EH (cell line): ENCODE measurements around the gene CRTAP.
"Not testable (repeated sequence)": the region's sequence is repeated elsewhere in the genome, so short reads cannot be mapped to it uniquely, and the experiment has no call there.

Source experiments
- DNase-seq: peaks from one replicate; pipeline ENCODE4 v3.0.0-alpha.2; 2015; ENCODE audit warnings: low read depth

CRTAP gene

DNA sequence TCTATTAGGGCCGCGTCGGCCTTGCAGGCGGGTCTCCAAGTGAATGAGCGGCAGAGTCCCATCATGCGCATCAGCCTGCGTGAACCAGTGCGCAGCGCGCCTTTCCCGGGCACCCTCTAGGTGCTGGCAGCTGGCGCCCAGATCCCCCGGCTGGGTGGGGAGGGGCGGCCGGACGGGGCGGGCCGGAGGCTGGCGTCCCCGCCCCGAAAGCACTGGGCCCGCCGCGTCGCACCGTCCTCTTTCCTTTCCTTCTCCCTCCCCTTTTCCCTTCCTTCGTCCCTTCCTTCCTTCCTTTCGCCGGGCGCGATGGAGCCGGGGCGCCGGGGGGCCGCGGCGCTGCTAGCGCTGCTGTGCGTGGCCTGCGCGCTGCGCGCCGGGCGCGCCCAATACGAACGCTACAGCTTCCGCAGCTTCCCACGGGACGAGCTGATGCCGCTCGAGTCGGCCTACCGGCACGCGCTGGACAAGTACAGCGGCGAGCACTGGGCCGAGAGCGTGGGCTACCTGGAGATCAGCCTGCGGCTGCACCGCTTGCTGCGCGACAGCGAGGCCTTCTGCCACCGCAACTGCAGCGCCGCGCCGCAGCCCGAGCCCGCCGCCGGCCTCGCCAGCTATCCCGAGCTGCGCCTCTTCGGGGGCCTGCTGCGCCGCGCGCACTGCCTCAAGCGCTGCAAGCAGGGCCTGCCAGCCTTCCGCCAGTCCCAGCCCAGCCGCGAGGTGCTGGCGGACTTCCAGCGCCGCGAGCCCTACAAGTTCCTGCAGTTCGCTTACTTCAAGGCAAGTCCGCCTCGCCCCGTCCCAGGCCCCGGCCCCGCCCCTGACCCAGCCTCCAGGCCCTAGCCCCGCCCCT lies at the start of gene CRTAP:
CRTAP (plus strand) TSS at position 243 of the 850 bp plus-strand sequence; CDS start at position 307, 64 bp downstream.
- peak; percentile 96 for DNase-seq

DNA sequence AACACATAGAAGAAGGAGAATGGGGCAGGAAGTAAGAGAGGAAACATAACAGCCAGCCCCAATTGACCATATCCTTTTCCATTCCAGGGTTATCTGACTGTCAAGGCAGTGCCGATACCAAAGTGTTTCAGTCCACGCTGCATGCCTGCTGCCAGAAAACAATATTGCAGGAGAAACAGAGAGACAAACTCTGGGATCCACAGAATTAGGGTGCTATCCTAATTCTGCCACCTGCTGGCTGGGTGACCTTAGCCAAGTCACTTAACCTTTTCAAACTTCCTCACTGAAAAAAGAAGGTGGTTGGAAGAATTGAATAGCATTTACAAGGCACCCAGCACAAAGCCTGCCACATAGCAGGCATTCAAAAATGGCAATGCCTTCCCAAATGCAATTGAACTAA lies 48.9 kb upstream of the CRTAP start:
- no peak for DNase-seq

DNA sequence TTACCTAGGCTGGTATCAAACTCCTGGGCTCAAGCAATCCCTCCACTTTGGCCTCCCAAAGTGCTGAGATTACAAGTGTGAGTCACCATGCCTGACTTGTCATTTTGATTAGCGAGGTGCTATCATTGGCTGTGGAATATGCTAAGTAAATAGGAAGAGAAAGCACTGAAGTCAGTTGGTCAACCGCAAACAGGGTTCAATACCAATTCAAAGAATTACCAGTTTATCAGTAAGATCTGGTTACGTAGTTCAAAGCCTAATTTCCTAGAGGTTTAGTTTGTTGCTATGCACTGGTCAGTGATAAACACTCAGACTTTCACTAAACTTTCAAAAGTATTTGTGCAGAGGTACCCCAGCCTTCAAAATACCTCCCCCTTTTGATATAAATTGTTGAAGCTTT lies 46.3 kb upstream of the CRTAP start:
- peak; percentile 68 for DNase-seq

DNA sequence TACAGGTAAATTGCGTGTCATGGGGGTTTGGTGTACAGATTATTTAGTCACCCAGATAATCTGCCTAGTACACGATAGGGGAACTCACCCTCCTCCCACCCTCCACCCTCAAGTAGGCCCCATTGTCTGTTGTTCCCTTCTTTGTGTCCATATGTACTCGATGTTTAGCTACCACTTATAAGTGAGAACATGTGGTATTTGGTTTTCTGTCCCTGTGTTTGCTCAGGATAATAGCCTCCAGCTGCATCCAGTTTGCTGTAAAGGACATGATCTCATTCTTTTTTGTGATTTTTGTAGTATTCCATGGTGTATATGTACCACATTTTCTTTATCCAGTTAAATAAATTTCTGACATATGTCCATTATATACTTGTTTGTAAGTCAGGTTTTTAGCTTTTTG lies 44.0 kb upstream of the CRTAP start:
- peak; percentile 11 for DNase-seq

DNA sequence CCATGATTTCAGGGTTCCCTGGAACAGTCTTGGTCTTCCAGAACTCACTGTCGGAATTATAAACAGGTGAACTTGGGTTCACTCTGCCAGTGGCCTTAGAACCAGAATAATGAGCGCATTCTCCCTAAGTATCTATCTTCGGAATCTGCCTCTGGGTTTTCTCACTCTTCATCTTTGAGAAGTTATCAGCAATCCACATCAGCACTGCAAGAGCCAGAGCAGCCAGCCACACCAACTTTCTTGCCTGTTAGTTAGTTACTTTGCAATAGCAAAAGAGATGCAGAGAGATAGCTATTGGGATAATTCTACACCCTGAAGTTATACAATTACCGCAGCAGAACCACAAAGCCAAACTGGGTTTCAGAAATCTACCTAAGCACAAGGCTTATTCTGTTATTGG lies 42.6 kb upstream of the CRTAP start:
- DNase-seq = no peak

DNA sequence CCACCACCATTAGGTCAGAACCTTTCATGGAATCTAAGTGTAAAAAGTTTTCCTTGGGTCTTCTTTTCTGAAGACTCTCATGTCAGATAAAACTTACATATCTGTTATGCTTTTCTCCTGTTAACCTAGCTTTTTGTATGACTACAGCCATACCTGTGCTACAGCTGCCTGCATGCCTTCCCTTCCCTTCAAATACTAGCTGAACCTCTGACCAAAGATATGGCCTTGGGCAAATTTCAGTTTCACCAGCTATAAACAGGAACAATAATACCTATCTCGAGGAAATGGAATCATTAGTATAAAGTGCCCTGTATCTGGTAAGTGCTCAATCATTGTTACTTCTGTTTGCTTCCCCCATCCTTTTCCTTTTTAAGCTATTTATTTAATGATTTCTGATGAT lies 41.9 kb upstream of the CRTAP start:
- DNase-seq = no peak

DNA sequence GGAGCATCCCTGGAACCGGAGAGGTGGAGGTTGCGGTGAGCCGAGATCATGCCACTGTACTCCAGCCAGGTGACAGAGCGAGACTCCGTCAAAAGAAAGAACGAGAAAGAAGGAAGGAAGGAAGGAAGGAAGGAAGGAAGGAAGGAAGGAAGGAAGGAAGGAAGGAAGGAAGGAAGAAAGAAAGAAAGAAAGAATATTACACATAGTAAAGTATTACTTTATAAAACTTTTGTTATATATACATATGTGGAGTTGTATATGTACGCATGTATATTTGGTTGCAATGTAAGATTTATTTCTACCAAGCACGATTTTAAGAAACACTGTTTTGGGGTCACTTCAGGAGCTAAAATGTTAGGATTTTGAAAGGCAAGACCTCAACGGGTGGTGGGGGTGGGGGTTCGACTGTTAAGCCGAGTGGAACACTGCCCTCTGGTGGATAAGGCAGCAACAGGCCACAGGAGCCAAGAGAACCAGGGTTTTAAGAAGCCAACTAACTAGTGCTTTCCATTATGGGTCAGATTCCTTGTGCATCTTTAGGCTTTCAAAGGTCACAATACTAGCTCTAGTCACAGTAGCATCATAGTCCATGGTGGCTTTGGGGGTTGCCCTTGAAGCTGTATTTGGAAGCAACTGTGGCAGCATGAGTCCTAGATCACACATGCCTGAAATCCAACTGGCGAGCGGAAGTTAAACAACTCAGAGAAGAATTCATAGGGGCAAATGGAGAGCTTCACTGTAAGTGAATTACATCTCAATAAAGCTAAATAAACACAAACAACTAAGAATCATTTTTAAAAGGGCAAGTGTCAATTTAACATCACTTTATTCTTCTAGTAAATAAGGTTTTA lies 39.4 kb upstream of the CRTAP start:
- peak; percentile 73 for DNase-seq

DNA sequence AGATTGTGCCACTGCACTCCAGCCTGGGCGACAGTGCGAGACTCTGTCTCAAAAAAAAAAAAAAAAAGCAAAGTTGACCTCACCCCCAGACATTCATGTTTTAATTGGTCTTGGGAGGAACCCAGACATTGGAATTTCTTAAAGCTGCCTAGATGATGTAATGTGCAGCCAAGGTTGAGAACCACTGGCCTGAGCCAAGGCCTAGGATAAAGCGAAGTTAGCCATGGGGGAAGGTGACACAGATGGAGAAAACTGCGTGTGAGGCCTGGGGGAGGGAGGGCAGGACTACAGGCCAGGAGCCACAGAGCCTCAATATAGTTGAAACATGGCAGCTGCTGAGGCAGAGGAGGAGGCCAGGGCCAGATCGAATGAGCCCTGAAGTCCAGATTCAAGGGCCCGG lies 37.8 kb upstream of the CRTAP start:
- DNase-seq = peak; percentile 67

DNA sequence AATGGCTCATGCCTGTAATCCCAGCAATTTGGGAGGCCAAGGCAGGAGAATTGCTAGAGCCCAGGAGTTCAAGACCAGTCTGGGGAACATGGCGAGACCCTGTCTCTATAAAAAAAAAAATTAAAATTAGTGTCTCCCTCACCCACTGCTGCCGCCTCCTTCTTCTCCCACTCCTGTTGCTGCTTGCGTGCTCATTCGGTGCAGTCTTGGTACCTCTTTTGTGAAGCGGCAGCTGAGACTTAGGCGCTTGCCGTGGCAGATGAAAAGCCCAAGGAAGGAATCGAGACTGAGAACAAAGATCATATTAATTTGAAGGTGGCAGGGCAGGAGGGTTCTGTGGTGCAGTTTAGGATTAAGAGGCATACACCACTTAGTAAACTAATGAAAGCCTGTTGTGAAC lies 36.9 kb upstream of the CRTAP start:
- DNase-seq = no peak

DNA sequence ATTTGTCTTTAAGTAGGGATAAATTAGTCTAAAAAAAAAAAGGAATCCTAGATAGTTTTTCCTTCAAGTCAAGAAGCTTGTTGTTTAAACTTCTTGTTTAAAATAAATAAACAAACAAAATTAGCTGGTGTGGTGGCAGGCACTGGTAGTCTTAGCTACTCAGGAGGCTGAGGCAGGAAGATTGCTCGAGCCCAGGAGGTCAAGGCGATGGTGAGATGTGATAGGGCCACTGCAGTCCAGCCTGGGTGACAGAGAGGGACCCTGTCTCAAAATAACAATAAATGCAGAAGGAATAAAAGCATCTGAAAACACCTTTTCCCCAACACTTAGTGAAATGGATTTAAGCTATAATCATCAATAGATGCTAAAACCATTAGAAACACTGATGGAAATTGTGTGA lies 35.8 kb upstream of the CRTAP start:
- no peak for DNase-seq

DNA sequence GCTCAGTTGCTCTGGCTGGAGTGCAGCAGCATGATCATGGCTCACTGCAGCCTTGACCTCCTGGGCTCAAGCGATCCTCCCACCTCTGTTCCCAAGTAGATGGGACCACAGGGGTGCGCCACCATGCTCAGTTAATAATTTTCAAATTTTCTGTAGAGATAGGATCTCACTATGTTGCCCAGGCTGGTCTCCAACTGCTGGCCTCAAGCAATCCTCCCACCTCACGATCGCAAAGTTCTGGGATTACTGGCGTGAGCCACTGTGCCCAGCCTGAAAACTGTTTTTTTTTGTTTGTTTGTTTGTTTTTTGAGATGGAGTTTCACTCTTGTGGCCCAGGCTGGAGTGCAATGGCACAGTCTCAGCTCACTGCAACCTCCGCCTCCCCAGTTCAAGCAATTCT lies 34.0 kb upstream of the CRTAP start:
- DNase-seq = not testable (repeated sequence)

DNA sequence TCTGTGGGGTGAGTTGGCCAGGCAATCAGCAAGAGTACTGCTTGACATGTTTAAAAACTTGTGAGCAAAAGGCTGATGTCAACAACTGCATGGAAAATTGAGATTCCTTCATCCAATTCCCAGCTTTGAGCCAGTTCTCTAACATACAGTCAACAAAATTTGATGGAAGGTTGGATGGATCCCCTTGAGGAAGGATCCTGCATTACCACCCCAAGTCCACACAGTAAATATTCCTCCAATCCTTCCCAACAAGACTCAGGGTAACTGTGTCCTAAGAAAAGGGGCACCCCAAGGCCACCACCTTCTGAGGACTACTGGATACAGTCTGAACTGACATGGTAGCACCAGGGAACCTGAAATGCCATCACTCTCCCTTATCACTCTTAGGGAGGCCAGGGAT lies 32.0 kb upstream of the CRTAP start:
- DNase-seq = no peak

DNA sequence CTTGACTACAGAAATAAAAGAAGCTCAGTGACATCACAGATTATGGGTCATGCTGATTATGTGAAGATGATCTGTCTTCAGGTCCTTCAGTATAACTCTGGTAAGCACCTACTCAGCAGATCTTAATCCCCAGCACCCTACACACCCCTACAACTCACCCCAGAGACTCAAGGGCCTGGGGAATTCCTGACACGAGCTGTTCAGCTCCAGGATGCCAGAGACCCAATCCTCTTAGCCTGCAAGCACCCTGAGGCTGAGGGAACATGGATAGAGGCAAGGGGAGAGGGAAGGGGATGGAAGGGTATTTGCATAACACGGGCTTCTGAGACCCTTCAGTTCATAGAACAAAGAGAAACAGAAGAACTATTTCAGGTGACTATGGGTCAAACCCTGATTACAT lies 29.9 kb upstream of the CRTAP start:
- no peak for DNase-seq

DNA sequence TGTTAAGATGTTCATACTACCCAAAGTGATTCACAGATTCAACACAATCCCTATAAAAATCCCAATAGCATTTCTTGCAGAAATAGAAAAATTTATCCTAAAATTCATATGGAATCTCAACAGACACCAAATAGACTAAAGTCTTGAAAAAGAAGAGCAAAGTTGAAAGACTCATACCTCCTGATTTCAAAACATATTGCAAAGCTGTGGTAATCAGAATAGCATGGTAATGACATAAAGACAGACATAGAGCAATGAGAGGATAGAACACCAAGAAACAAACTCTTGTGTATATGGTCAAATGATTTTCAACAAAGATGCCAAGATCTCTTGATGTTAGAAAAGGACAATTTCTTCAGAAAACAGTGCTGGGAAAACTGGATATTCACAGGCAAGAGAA lies 25.1 kb upstream of the CRTAP start:
- DNase-seq = no peak

DNA sequence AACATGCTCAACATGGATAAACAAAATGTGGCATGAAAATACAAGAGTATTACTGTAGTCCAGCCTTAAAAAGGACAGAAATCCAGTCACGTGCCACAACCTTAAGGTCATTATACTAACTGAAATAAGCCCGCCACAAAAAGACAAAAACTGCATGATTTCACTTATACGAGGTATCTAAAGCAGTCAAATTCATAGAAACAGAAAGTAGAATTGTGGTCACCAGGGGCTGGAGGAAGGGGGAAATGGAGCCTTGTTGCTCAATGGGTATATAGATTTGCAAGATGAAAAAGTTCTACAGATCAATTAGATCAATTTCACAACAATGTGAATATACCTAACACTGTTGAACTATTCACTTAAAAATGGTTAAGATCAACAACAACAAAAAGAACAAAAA lies 24.3 kb upstream of the CRTAP start:
- DNase-seq = no peak

DNA sequence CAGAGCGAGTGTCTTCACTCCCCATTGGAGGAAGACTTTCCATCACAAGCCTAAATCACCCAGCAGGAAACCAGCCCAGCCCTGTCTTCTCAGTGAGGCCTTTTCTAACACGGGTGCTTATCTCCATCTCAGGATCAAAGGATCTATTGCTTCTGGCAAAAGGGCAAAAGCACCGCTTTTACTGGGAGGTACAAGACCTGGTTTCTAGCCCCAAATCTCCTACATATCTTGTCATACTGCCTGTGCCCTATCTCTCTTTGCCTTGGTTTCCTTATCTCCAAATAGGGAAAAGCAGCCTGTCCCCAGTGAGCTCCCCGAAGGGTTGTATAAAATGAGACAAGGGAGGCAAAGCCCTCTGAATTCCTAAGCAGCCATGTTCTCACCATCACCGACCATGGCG lies 22.1 kb upstream of the CRTAP start:
- no peak for DNase-seq

DNA sequence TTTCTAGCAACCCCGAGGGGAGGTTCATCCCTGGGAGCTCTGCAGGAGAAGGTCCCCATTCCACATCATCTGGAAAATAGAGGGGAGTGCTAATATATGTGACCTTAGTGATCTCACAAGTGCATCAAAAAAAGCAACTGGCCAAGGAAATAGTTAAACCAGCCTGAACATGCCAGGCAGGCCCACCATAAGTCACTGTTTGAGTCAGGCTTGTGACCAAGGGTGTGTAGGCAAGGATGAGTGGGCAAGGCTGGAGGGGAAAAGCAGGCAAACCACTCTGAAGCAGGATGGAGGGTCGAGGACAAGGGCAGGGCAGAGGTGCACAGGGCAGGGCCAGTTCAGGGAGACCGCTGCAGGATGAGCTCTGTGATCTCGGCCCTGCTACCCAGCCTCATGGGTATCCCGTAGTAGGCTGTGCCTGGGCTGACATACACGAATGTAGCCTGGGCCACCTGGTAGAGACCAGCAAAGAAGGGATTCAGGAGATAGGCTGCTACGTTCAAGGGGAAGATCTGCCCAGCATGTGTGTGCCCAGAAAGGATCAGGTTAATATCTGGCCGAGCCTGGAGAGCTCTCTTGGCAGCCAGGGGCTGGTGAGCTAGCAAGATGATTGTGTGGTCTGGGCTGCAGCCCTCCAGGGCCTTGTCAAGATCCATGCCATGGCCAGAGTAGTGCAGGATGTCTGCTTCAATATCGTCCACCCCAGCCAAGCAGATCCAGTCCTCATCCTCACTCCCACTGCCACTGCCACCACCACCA lies 21.1 kb upstream of the CRTAP start:
- DNase-seq = no peak

DNA sequence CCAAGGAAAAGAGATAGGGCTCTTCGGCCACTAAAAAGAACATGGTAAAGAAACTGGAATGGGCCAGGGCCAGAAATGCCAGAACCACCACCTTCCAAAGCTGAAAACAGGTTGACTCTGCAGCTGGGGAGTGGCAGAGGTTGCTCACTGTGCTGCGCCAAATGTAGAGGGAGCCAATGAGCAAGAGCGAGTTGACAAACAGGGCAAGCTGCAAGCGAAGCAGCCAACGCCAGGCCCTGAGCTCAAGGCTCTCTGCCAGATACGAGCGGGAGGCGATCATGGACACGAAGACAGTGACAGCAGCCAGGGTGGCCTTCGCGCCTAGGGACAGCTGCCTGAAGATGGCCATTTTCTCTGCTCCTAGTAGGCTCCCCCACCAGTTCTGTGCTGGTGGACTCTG lies 20.0 kb upstream of the CRTAP start:
- DNase-seq = no peak

DNA sequence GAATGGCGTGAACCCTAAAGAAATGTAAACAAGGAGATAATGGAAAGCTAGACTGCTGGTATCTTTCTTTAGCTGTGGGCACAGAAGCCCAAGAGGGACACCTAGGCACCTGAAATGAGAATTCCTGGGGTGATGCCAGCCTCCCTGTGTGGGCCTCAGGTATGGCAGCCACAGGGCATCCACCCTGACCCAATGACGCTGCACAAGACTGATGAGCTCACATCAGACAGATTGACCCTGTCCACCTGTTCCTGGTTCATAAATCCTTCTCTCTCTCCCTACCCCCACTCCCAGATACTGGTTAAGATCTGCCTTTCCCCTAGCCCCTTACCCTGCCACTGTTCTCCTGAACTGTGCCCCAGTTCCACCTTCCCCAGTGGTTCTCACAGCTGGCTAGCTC lies 18.4 kb upstream of the CRTAP start:
- no peak for DNase-seq

DNA sequence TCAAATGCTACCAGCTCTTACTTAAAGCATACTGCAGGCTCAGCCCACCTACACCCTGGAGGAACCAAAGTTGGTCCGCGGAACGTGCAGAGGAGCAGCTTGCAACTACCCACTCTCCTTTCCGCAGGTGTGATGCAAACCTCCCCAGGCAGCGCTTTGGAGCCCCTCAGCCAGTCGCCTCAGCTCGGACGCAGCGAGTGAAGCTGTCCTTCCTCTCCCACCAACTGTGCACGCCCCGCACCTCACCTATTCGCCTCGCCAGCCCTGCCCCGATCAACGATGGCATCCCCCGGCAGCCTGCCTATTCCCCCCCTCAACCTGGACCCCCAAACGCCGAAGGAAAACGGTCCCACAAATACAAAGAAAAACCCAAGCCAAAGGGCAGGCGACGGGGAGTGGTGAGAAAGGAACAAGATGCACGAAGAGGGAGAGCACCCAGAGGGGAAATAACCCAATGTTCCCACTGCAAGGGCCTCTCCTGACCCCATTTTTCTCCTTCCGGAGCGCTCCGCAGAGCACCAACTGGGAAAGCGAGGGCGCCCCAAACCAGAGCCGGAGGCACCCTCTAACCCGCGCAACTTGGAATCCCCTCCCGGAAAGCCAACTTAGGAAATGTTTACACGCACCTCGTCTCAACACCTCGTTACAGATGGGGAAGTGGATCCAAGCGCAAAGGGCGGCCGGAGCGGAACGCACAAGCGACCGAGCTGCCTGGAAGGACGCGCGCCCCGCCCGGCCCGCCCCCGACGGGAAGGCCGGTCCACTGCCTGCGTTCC lies 17.5 kb upstream of the CRTAP start:
- DNase-seq = peak; percentile 52

DNA sequence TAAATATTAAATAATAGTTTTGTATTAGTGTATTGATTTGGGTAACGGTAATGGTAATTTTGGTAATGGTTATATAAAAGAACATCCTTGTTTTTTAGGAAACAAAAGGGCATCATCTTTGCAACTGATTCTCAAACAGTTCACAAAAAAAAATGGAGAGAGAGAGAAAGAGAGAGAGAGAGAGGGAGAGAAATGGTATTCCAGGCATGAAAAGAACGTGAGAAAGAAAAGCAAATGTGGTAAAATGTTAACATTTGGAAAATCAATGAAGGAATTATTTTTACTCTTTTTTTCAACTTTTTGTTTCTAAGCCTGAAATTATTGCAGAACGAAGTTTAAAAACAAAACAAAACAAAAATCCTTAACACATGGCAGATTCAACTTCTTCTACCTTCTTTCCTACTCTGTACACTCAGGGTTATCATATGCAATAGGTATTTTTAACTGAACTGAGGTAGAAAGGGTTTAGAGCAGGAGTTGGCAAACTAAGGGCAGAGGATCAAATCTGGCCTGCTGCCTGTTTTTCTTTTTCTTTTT lies 14.6 kb upstream of the CRTAP start:
- no peak for DNase-seq

DNA sequence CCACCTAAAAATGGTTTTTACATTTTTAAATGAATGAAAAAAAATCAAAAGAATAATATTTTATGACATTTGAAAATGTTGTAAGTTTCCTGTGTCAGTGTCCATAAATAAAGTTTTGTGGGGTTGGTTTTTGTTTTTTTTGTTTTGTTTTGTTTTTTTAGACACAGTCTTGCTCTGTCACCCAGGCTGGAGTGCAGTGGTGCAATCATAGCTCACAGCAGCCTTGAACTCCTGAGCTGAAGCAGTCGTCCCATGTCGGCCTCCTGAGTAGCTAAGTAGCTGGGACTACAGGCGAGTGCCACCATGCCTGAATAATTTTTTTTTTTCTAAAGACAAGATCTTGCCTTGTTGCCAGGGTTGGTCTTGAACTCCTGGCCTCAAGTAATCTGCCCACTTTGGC lies 14.1 kb upstream of the CRTAP start:
- DNase-seq = no peak
